ENCODE data around the gene CHAC2.

Gene CHAC2

DNA sequence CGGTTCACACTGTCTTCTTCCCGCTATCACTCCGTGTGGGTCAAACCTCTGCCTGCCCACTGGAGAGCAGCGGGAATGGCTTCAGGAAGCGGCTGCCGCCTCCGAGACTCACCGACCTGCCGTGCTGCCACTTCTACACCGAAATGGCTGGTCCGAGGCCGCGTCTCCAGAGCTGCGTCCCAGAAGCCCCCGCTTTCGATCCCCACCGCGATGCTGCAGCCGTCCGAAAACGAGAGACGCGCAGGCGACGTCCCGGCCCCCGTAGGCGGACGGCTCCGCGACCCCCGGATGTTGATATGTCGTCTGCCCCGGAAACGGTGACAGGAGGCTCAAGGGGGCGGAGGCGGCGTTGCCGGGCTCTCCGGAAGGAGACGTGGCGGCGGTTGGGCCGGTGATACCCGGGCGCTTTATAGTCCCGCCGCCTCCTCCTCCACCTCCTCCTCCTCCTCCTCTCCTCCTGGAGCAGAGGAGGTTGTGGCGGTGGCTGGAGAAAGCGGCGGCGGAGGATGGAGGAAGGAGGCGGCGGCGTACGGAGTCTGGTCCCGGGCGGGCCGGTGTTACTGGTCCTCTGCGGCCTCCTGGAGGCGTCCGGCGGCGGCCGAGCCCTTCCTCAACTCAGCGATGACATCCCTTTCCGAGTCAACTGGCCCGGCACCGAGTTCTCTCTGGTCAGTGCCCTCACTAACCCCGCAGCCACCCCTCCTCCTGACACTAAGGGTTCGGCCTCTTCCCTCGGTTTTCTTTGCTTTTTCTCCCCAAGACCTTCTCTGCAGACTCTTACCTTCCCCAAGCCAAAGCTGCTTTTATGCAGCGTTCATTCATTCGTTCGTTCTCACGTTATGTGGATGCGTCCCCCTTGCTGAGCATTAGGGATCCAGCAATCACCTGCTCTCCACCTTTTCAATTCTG lies 19.4 kb downstream of the CHAC2 start, which contains the start of the genes ASB3 and ERLEC1:
TSS of gene ASB3 (minus strand) at position 249 of the 909 bp plus-strand sequence. CDS start 21,381 bp downstream, outside the sequence.
TSS of gene ERLEC1 (plus strand) at position 340 of the 909 bp plus-strand sequence. CDS start at position 507, 167 bp downstream.
- Histone ChIP-seq H3K4me3 (ENCODE audit: low read depth, low read length) (peak within 1 kb of the TSS; percentile 90), H3K9me3 (ENCODE audit: severe bottlenecking) (no peaks in the 10 kb centered on the region), H3K27me3 (ENCODE audit: insufficient read depth, low read depth, severe bottlenecking) (no peaks in the 10 kb centered on the region), H3K27ac (peak within 1 kb of the TSS; percentile 94), H3K36me3 (peaks cover 12% of the 10 kb centered on the region)
- DNase-seq: peak; percentile 97
- TF ChIP-seq CTCF (IDR thresholded peaks at IDR 0.05; ENCODE audit: low read depth, low read length): no peak

DNA sequence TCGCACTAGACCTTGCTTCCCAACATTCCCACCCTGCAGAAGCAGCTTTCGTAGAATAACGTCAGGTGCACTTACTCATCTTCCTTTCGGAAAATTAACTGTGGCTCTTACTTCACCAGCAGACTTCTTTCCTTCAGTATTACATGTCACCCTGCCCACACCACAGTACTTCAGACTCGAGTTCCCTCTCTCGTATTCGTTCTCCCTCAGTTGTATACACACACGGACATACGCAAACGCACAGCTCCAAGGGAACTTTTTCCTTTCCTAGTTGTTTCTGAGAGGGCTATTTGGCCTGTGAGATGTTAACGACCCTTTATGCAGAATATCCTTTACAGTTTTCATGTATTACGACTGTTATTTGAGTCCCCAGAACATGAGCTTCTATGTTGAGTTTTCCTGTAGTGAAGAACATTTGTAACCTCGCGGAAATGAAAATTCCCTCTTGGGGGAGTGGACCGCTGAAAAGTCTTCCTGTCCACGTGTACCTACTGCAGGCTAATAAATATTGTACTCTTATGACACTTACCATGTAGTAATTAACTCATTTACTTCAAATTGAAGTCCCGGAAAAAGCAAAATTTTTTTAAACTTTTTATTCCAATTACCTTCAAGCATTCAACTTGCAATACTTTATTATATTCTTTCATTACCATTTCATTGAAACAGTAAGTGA lies 20.1 kb downstream of the CHAC2 start:
- H3K27ac ChIP-seq: peak overlapping the region; percentile 94
- no peaks in the 10 kb centered on the region for H3K27me3 ChIP-seq (ENCODE audit: insufficient read depth, low read depth, severe bottlenecking)
- H3K4me3 ChIP-seq (ENCODE audit: low read depth, low read length): peak overlapping the region; percentile 90
- H3K9me3 ChIP-seq (ENCODE audit: severe bottlenecking): no peaks in the 10 kb centered on the region
- DNase-seq: no peak
- TF ChIP-seq CTCF (IDR thresholded peaks at IDR 0.05; ENCODE audit: low read depth, low read length): no peak
- peaks cover 12% of the 10 kb centered on the region for H3K36me3 ChIP-seq

DNA sequence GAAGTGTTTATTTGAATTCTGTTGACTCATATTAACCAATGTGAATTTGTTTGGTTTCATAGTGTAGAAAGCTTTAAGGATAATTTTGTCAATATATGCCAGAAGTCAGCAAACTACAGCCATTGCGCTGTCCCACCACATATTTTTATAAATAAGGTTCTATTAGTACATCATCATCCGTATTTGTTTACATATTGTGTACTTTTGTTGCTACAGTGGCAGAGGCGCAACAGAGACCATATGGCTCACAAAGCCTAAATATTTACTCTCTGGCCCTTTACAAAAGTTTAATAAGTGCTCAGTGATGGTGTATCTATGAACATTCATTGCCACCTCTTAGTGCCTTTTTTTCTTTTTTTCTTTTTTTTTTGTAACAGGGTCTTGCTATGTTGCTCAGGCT lies 25.7 kb downstream of the CHAC2 start:
- no peaks in the 10 kb centered on the region for H3K27me3 ChIP-seq (ENCODE audit: insufficient read depth, low read depth, severe bottlenecking)
- H3K4me3 ChIP-seq (ENCODE audit: low read depth, low read length): no peak overlapping the region
- H3K36me3 ChIP-seq: peaks cover 26% of the 10 kb centered on the region
- H3K27ac ChIP-seq: no peak overlapping the region
- H3K9me3 ChIP-seq (ENCODE audit: severe bottlenecking): no peaks in the 10 kb centered on the region
- no peak for TF ChIP-seq CTCF (IDR thresholded peaks at IDR 0.05; ENCODE audit: low read depth, low read length)
- no peak for DNase-seq

DNA sequence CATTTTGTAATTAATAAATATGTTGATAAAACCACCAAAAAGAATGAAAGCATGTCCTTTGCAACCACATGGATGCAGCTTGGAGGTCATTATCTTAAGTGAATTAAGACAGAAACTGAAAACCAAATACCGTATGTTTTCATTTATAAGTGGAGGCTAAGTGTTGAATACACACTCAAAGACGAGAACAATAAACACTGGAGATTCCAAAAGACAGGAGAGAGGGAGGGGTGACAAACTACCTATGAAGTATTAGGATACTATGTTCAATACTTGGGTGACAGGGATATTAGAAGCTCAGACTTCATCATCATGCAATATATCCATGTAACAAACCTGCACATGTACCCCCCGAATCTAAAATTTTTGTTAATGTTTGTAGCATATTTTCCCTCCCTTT lies 26.2 kb downstream of the CHAC2 start:
- no peak overlapping the region for H3K27ac ChIP-seq
- no peaks in the 10 kb centered on the region for H3K9me3 ChIP-seq (ENCODE audit: severe bottlenecking)
- peaks cover 30% of the 10 kb centered on the region for H3K36me3 ChIP-seq
- no peak for TF ChIP-seq CTCF (IDR thresholded peaks at IDR 0.05; ENCODE audit: low read depth, low read length)
- no peak for DNase-seq
- no peaks in the 10 kb centered on the region for H3K27me3 ChIP-seq (ENCODE audit: insufficient read depth, low read depth, severe bottlenecking)
- no peak overlapping the region for H3K4me3 ChIP-seq (ENCODE audit: low read depth, low read length)

DNA sequence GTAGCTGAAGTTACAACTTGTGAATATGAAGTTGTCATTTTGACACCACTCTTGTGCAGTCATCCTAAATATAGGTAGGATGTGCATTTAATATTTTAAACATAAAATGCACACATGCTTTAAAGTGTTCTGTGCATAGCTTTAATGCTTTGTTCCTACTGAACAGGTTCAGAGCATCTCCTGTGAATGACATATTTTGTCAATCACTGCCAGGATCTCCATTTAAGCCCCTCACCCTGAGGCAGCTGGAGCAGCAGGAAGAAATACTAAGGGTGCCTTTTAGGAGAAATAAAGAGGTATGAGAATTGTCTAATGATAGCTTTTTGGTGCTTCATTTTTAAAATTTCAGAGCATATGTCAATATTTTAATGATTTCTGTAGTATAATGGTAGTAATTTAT lies 33.9 kb downstream of the CHAC2 start:
- peaks cover 70% of the 10 kb centered on the region for H3K36me3 ChIP-seq
- H3K27ac ChIP-seq: no peak overlapping the region
- H3K9me3 ChIP-seq (ENCODE audit: severe bottlenecking): no peaks in the 10 kb centered on the region
- DNase-seq: no peak
- no peak for TF ChIP-seq CTCF (IDR thresholded peaks at IDR 0.05; ENCODE audit: low read depth, low read length)
- H3K4me3 ChIP-seq (ENCODE audit: low read depth, low read length): no peak overlapping the region
- H3K27me3 ChIP-seq (ENCODE audit: insufficient read depth, low read depth, severe bottlenecking): no peaks in the 10 kb centered on the region
